ENCODE measurements around the gene UIMC1.

DNA sequence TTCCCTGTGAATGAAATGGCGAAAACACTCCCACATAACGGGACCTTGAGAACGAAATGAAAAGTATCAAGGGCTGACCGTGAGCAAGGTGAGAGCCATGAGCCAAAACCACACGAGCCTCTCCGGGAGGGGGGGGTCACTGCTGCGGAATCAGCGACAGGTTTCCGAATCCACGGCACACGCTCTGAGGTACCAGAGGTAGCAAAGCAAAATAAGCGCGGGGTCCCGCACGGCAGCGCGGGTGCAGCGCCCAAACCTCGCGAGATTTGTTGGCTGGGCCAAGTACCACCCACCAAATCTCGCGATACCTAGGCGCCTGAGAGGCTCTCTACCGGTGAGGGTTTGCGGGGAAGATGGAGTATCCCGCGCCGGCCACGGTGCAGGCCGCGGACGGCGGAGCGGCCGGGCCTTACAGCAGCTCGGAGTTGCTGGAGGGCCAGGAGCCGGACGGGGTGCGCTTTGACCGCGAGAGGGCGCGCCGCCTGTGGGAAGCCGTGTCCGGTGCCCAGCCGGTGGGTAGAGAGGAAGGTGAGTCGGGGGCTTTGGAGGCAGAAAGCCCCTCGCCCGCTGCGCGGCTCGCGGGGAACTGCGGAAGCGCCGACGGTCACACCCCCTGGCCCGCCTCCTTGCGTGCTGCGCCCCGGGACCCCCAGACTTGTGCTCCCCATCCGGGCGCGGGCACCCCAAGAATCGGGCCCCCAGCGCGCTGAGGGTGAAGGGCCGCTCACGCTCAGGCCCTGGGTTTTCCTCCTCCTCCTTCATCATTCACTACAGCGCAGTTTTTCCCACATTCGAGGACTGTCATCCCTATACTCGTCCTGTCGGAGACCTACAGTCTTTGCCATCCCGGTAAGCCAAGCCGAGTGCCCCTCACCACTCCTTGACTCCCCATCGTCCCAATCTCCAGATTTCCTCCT, 16.1 kb upstream of the UIMC1 start, which contains the start of gene ZNF346:
- TF ChIP-seq OSR2 (tag by site-specific recombination; IDR thresholded peaks at IDR 0.05): peak; percentile 73
- TF ChIP-seq ZNF24 (tag by site-specific recombination; IDR thresholded peaks at IDR 0.05): no peak

All from HEK293 (cell line).